NCI-H2107 (cell line): ENCODE data around the gene AP1B1.
"Not testable (repeated sequence)": the region's sequence is repeated elsewhere in the genome, so short reads cannot be mapped to it uniquely, and the experiment has no call there.

ENCODE experiments used
- DNase-seq: peaks from one replicate; lab custom pipeline; 2025; lab: John Stamatoyannopoulos, UW

The AP1B1 gene

GRCh38 chr22:29386708-29387107 is 1.7 kb downstream of the AP1B1 start:
- DNase-seq = no peak

DNA sequence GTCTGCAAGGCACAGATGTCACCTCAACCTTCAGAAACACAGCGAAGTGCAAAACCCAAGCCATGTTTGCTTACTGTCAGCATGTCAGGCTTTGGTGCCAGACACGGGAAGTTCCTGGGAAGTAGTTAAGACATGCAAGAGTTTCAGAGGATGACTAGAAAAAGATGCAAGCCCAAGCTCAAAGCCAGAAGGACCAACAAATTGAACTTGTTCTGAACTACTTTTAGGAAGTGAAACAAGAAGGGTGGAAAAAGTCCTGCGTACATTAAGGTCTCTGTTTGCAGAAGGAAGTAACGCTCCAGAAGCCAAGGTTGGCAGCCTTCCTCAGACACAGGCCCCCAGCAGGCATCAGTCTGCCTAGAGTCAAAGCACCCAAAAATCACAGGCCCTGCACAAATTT is 2.6 kb downstream of the AP1B1 start:
- DNase-seq = no peak

DNA sequence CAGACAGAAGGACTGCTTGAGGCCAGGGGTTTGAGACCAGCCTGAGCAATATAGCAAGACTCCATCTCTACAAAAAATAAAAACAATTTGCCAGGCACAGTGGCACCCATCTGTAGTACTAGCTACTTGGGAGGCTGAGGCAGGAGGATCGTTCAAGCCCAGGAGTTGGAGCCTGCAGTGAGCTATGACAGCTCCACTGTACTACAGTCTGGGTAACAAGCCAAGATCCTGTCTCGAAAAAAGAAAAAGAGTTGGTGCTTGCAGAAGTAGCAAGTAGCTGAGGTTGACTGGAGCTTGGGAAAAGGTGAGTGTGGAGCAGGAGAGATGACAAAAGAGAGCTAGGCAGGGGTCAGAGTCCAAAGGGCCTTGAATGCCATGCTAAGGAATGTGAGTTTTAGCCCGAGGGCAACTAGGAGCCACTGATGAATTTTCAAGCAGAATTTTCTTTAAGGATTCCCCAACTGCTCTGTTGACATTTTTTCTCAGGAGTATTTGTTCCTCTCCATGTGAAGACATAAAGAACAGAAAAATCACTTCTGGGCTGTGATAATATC is 3.1 kb downstream of the AP1B1 start:
- DNase-seq = no peak

GRCh38 chr22:29383740-29384139 is 4.6 kb downstream of the AP1B1 start:
- no peak for DNase-seq

DNA sequence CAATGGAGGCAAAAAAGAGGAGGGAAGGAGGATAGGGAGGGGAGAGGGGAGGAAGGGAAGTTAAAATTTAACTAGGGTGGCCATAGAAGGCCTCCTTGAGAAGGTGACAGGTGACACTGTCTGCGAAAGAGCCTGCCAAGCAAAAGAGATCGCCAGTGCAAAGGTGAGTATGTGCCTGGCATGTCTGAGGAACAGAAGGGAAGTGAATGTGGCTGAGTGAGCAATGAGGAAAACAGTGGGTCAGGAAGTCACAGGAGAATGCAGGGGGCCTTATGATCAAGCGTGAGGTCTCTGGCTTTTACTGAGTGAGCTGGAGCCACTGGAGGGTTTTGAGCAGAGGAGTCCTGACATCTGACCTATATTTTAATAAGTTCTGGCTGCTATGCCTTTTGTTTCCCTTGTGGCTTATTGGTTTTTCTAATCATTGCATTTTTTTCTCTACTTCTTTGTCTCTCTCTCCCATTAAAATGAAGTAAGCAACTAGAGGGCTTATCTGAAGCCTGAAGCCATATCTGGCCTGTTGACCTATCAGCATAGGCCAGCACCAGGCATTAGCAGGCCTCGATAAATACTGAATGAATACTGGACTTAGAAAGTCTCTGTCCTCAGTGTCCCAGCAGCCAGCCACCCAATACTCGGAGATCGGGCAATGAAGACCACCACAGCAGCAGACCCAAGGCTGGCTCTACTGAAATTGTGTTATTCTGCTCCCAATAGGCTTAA is 5.6 kb downstream of the AP1B1 start:
- DNase-seq = no peak

DNA sequence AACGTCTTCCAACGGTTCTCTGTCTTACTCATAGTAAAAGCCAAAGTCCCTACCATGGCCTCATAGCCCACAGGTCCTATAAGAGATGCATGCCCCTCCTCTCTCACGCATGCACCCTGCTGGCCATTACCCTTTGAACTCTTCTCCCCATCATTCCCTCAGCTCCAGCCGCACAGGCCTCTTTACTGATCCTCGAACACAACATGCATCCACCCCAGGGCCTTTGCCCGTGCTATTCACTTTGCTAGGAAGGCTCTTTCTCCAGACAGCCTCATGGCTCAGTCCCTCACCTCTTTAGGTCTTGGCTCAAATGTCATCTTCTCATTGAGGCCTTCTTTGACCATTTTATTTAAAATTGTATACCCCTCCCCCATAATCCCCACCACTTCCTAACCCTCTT is 7.5 kb downstream of the AP1B1 start:
- no peak for DNase-seq

GRCh38 chr22:29380032-29380781 is 8.2 kb downstream of the AP1B1 start:
- no peak for DNase-seq

DNA sequence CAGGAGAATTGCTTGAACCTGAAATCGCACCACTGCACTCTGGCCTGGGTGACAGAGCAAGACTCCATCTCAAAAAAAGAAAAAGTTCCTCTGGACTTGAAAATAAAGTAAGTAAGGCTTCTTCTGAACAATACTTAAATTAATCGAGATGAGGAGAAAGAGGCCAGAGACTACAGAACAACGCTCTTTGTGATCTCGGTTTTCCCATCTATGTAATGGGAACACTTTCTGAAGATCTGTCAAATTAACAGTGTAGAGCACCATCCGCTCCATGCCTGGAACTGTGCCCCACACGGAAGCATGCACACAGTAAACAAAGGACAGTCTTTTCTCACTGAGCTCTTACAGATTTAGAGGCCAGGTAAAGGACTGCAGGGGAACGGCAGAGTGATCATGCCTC is 9.1 kb downstream of the AP1B1 start:
- no peak for DNase-seq

DNA sequence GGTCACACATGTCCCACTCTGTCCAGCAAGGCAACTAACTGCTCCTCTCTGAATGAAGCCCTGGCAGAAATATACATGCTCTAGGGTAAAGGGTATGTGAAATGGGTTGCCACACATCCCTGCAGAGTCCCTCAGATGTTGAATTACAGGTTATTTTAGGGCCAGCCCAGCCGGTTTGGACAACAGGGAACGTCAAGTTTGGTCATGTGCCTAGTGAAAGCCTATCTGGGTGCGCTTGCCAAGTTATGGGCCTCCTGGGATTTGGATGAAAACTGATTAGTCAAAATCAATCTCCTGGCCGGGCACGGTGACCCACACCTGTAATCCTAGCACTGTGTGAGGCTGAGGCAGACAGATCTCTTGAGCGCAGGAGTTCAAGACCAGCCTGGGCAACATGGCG is 10.4 kb downstream of the AP1B1 start:
- DNase-seq = no peak

GRCh38 chr22:29376705-29377104 is 11.7 kb downstream of the AP1B1 start:
- not testable (repeated sequence) for DNase-seq

- no peak for DNase-seq
Measured at GRCh38 chr22:29375398-29376076, 12.8 kb downstream of the AP1B1 start.

DNA sequence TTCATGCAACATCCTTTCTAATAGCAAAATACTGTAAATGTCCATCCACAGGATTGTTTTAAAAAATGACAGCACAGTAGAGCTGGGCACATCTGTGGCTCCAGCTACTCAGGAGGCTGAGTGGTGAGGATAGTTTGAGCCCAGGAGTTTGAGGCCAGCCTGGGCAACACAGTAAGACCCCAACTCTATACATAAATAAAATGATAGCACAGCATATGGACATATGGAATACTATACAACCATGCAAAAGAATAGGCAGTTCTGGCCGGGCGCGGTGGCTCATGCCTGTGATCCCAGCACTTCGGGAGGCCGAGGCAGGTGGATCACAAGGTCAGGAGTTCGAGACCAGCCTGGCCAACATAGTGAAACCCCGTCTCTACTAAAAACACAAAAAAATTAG is 13.6 kb downstream of the AP1B1 start:
- DNase-seq = not testable (repeated sequence)

DNA sequence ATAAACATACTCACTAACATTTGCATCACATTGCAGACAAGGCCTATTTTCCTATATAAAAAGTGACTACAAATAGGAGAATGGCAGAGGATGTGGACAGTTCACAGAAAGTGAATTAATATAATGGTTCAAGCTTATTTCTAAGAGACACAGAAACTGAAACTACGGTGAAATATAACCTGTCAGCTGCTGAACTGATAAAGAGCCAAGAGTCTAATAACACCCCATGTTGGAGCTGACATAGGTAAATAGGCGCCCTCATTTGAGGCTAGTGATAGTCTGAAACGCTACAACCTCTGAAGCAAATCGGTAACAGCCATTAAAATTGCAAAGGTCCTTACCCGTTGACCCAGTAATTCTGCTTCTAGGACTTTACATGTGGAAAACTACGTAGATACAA is 14.0 kb downstream of the AP1B1 start:
- no peak for DNase-seq

- no peak for DNase-seq
Measured at GRCh38 chr22:29370537-29370936, 17.8 kb downstream of the AP1B1 start.

- DNase-seq = no peak
Measured at GRCh38 chr22:29369460-29369859, 18.9 kb downstream of the AP1B1 start.

DNA sequence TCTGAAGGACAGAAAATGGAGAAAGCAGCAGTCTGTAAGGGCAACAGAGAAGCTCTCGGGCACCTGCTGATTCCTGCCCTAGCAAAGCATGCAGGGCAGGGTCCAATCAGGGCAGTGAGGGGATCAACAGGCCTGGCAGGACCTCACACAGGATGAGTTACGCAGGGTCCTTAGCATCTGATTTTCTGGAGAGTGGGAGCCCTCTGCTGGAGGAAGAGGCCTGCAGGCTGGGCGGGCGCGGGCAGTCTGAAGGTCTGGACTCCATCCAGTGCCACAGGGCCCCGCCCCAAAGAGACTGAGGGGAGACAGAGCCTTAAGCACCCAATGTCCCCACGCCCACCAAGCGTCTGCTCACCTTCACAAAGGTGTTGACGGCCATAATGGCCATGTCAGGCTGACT is 28.9 kb downstream of the AP1B1 start:
- no peak for DNase-seq

- not testable (repeated sequence) for DNase-seq
Measured at GRCh38 chr22:29357193-29357890, 31.0 kb downstream of the AP1B1 start.

DNA sequence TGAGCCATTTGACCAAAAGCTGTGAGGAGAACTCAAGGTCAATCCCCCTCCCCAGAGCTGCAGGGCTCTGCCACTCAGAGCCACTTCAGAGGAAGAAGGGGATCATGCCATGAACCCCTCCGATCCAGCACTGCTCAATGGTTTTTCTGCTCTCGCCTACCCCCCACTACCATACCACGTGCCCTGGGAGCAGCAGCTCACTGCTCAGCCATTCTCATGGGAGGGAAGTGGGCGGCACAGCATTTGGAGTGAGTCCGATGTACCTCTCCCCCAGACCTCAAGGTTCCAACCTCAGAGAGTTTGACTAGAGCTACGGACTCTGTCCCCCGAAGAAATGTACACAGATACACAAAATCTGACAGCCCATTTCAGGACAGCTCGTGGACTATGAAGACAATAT is 34.5 kb downstream of the AP1B1 start:
- no peak for DNase-seq

- no peak for DNase-seq
Measured at GRCh38 chr22:29353286-29353685, 35.1 kb downstream of the AP1B1 start.

DNA sequence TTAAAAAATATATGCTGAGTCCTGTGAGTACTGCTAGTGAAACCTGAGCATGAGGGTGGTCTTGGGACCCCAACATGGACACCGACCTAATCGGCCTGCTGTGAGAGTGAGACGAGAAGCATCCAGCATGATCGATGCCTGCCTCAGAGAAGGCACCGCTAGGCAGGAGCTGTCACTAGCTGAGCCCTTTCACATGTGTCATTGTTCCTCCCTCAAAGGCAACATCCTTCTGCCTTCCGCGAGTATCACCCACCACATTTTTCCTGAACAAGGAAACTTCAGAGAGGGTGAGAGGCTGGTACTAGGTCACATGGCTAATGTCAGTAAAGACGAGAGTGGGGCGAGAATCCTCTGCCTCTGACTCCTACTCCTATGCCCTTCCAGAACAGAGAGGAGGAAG is 35.6 kb downstream of the AP1B1 start:
- no peak for DNase-seq

GRCh38 chr22:29351891-29352290 is 36.5 kb downstream of the AP1B1 start:
- no peak for DNase-seq

DNA sequence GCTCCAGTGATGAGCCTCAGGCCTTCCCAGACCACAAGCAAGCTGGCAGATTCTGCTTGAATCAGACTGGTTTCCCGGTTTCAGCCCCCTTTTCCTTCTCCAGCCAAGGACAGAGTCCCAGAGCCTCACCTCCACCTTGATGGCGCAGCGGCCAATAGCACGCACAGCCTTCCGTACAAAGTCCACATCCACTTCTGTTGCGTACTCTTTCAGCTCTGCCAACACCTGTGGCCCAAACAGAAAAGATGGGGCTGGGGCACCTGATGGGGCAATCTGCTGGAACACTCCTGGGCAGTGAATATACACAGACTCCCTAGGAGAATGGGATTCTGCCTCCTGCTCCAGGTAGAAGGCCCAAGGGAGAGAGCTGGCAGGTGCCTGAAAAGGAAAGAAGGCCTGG is 37.3 kb downstream of the AP1B1 start:
- DNase-seq = no peak
